ENCODE results near the gene CABP1. TPM values are rescaled to one million over a fixed set of nuclear protein-coding genes. Genes with fewer than 3 reads are reported as not detected.

The CABP1 gene
- total and polyA plus RNA-seq, 9 of the 15 experiments (the other 6 are each of a cell fraction or from before 2014, with no cell fraction given): not detected

DNA sequence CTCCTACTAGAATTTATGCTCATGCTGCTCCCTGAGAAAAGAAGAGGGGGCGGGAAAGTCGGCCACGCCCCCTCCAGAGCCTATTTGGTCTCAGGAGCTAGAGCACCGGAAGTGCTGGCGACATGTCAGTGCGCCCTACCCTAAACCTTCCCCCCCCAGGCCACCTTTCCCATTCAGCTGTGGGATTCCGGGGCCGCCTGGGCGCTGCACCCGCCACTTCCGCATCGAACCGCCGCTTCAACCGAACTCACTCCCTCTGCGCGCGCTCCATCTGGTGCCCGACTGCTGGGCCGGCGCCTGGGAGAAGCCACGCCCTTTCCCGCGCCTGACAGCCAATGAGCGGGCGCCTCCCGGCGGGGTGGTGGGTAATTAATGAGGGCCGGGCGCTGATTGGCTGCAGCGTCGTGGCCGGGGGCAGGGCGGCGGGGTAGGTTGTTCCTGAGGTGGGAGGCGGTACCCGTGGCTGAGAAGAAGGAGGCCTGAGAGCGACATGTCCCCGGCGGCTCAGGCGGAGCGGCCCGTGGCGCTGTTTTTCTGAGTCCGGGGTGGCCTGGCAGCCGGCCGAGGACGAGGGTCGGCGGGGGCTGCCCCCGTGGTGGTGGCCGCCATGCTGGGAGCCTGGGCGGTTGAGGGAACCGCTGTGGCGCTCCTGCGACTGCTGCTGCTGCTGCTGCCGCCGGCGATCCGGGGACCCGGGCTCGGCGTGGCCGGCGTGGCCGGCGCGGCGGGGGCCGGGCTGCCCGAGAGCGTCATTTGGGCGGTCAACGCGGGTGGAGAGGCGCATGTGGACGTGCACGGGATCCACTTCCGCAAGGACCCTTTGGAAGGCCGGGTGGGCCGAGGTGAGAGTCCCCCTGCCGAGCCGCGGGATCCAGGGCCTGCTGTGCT is 46.5 kb downstream of the CABP1 start, which contains the start of gene MLEC (continued):
- TF ChIP-seq, protein P1, sequence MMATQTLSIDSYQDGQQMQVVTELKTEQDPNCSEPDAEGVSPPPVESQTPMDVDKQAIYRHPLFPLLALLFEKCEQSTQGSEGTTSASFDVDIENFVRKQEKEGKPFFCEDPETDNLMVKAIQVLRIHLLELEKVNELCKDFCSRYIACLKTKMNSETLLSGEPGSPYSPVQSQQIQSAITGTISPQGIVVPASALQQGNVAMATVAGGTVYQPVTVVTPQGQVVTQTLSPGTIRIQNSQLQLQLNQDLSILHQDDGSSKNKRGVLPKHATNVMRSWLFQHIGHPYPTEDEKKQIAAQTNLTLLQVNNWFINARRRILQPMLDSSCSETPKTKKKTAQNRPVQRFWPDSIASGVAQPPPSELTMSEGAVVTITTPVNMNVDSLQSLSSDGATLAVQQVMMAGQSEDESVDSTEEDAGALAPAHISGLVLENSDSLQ (IDR thresholded peaks at IDR 0.05): peak; percentile 82
- TF ChIP-seq, protein P2, sequence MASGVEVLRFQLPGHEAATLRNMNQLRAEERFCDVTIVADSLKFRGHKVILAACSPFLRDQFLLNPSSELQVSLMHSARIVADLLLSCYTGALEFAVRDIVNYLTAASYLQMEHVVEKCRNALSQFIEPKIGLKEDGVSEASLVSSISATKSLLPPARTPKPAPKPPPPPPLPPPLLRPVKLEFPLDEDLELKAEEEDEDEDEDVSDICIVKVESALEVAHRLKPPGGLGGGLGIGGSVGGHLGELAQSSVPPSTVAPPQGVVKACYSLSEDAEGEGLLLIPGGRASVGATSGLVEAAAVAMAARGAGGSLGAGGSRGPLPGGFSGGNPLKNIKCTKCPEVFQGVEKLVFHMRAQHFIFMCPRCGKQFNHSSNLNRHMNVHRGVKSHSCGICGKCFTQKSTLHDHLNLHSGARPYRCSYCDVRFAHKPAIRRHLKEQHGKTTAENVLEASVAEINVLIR (CRISPR knock-in tag; IDR thresholded peaks at IDR 0.05): no peak
- peak; percentile 71; the same call in 1 of the 2 replicates for TF ChIP-seq VEZF1 (CRISPR knock-in tag; IDR thresholded peaks at IDR 0.05)
- no peak for TF ChIP-seq HDAC3 (IDR thresholded peaks at IDR 0.05; ENCODE audit: borderline replicate concordance, partially characterized antibody)
- no peak for TF ChIP-seq MCM3 (IDR thresholded peaks at IDR 0.05)
- TF ChIP-seq JUNB (CRISPR knock-in tag; conservative IDR thresholded peaks at IDR 0.05): no peak
- no peak for TF ChIP-seq PRMT5 (CRISPR knock-in tag; IDR thresholded peaks at IDR 0.05)
- no peak for TF ChIP-seq NR4A1 (CRISPR knock-in tag; IDR thresholded peaks at IDR 0.05)
- no peak for TF ChIP-seq NR4A1 (tag; IDR thresholded peaks at IDR 0.05)
- no peak for TF ChIP-seq SMAD2 (IDR thresholded peaks at IDR 0.05; ENCODE audit: low read depth, low read length)
- TF ChIP-seq CGGBP1 (CRISPR knock-in tag; IDR thresholded peaks at IDR 0.05): no peak
- no peak for TF ChIP-seq CBFA2T2 (conservative IDR thresholded peaks at IDR 0.05)
- TF ChIP-seq XRCC4 (IDR thresholded peaks at IDR 0.05; ENCODE audit: extremely low read depth, insufficient read depth, insufficient read length): no peak
- TF ChIP-seq TSC22D4 (tag; IDR thresholded peaks at IDR 0.05): no peak
- TF ChIP-seq HES1 (IDR thresholded peaks at IDR 0.05; ENCODE audit: low read depth): 0 out of 2 replicates have a peak, but pooled peaks have one; percentile 29
- no peak for TF ChIP-seq ZNF436 (CRISPR knock-in tag; IDR thresholded peaks at IDR 0.05)
- TF ChIP-seq, protein P3, sequence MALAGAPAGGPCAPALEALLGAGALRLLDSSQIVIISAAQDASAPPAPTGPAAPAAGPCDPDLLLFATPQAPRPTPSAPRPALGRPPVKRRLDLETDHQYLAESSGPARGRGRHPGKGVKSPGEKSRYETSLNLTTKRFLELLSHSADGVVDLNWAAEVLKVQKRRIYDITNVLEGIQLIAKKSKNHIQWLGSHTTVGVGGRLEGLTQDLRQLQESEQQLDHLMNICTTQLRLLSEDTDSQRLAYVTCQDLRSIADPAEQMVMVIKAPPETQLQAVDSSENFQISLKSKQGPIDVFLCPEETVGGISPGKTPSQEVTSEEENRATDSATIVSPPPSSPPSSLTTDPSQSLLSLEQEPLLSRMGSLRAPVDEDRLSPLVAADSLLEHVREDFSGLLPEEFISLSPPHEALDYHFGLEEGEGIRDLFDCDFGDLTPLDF (CRISPR knock-in tag; IDR thresholded peaks at IDR 0.05): peak; percentile 81
- TF ChIP-seq ZNF41 (CRISPR knock-in tag; conservative IDR thresholded peaks at IDR 0.05): no peak
- TF ChIP-seq, protein P4, sequence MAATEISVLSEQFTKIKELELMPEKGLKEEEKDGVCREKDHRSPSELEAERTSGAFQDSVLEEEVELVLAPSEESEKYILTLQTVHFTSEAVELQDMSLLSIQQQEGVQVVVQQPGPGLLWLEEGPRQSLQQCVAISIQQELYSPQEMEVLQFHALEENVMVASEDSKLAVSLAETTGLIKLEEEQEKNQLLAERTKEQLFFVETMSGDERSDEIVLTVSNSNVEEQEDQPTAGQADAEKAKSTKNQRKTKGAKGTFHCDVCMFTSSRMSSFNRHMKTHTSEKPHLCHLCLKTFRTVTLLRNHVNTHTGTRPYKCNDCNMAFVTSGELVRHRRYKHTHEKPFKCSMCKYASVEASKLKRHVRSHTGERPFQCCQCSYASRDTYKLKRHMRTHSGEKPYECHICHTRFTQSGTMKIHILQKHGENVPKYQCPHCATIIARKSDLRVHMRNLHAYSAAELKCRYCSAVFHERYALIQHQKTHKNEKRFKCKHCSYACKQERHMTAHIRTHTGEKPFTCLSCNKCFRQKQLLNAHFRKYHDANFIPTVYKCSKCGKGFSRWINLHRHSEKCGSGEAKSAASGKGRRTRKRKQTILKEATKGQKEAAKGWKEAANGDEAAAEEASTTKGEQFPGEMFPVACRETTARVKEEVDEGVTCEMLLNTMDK (IDR thresholded peaks at IDR 0.05; ENCODE audit: borderline replicate concordance, insufficient read depth, low read depth, low read length, poor library complexity, severe bottlenecking): no peak
- no peak for TF ChIP-seq TCFL5 (CRISPR knock-in tag; conservative IDR thresholded peaks at IDR 0.05)
